ENCODE data around the gene BAK1. TPM values are rescaled to one million over a fixed set of nuclear protein-coding genes. Genes with fewer than 3 reads are reported as not detected.

The BAK1 gene
- total and polyA plus RNA-seq, 2 donors (not counting 3 experiments of a cell fraction or from before 2014, with no cell fraction given): 25.4 to 37.1 TPM

GRCh38 chr6:33590531-33591198, 10.6 kb upstream of the BAK1 start:
- H3K36me3 ChIP-seq (ENCODE audit: control insufficient read depth in 2 of 2, extremely low read depth in 1 of 2, insufficient read depth in 2 of 2, low read length in 2 of 2): no peaks in the 10 kb centered on the region
- no peaks in the 10 kb centered on the region for H3K79me2 ChIP-seq (ENCODE audit: control insufficient read depth, insufficient read depth, low read length)
- CTCF ChIA-PET: interaction anchor here (0.6 to 7.0 kb wide), 35 partner anchors 8 to 438 kb away, joined by 3 to 97 read pairs (median 6); partner anchors contain the start of genes BAK1, ITPR3 and UQCC2
- H2AFZ ChIP-seq (ENCODE audit: low read depth, low read length): peak overlapping the region; percentile 53
- no peaks in the 10 kb centered on the region for H3K27me3 ChIP-seq (ENCODE audit: control insufficient read depth in 2 of 2, insufficient read depth in 2 of 2, low read length in 2 of 2)
- POLR2A ChIA-PET: interaction anchor here (1.1 to 1.2 kb wide), 2 partner anchors 11 to 110 kb away, joined by 4 to 5 read pairs; partner anchors contain the start of gene BAK1
- H3K4me2 ChIP-seq (ENCODE audit: insufficient read depth, low read length): no peak overlapping the region
- H4K20me1 ChIP-seq (replicated peaks; ENCODE audit: control insufficient read depth, extremely low read depth, insufficient read depth, low read length): no peaks in the 10 kb centered on the region
- no TSS peak for BruUV-seq (replicated peaks)
- intact Hi-C loops (cut with micrococcal nuclease) (loop anchor here (1.0 kb wide), 3 partner anchors 31 to 83 kb away; partner anchors contain the start of gene ITPR3), dilution Hi-C loops (cut with MboI; ENCODE audit: extremely low pct_ligation_motif_present, low sequenced_read_pairs) (no loop called here)
- no peaks in the 10 kb centered on the region for H3K9me1 ChIP-seq (replicated peaks; ENCODE audit: control insufficient read depth, extremely low read depth, insufficient read depth, low read length)
- no peaks in the 10 kb centered on the region for H3K9me3 ChIP-seq (replicated peaks; ENCODE audit: control insufficient read depth, insufficient read depth, low read length)
- no peak for DNase-seq (ENCODE audit: low read depth, low spot score)
- H3K4me1 ChIP-seq (ENCODE audit: control insufficient read depth, extremely low read depth, insufficient read depth, low read length): peaks cover 26% of the 10 kb centered on the region
- no peak for TF ChIP-seq FOS (IDR thresholded peaks at IDR 0.05; ENCODE audit: borderline replicate concordance, insufficient read depth, low read length)
- TF ChIP-seq CTCF (IDR thresholded peaks at IDR 0.05; ENCODE audit: extremely low read depth in 1 of 2, insufficient read depth in 1 of 2, low read depth in 1 of 2, low read length in 2 of 2): no peak
- no peak for TF ChIP-seq EZH2 (IDR thresholded peaks at IDR 0.05; ENCODE audit: borderline replicate concordance, low read depth, low read length, severe bottlenecking)
- TF ChIP-seq MAX (IDR thresholded peaks at IDR 0.05; ENCODE audit: insufficient read depth, insufficient read length): no peak
- no peak for TF ChIP-seq GATA2 (IDR thresholded peaks at IDR 0.05; ENCODE audit: insufficient read depth, insufficient read length, low read depth, low read length)
- no peak for TF ChIP-seq JUN (IDR thresholded peaks at IDR 0.05; ENCODE audit: borderline replicate concordance, insufficient read depth, insufficient read length, low read depth)
- no peak for TF ChIP-seq MYC (IDR thresholded peaks at IDR 0.05; ENCODE audit: low read depth, low read length)
- TF ChIP-seq POLR2AphosphoS5 (IDR thresholded peaks at IDR 0.05; ENCODE audit: insufficient read depth, low read depth, low read length): no peak
- no peak for TF ChIP-seq POLR2A (IDR thresholded peaks at IDR 0.05; ENCODE audit: low read depth, low read length)
- H3K9ac ChIP-seq (replicated peaks; ENCODE audit: extremely low read depth, insufficient read depth, low read length): peak overlapping the region; percentile 28
- H3K4me3 ChIP-seq (replicated peaks in 1 of 3; ENCODE audit: insufficient read depth in 1 of 3, low read depth in 1 of 3, low read length in 3 of 3): no peak overlapping the region
- peak overlapping the region; percentile 73 for H3K27ac ChIP-seq (ENCODE audit: insufficient read depth, low read depth, low read length)
- FAIRE-seq: no peak
